H9 (cell line): ENCODE measurements around the gene TYW5. TPM values are rescaled to one million over a fixed set of nuclear protein-coding genes. Genes with fewer than 3 reads are reported as not detected.

Experiments used
- DNase-seq: peaks from one replicate; pipeline ENCODE4 v3.0.0-alpha.2; 2017
- H2AFZ ChIP-seq: one replicate; pipeline ENCODE4 v1.6.1; 2013; ENCODE audit warnings: mild to moderate bottlenecking, low read length, control low read depth, moderate library complexity
- H2AK5ac ChIP-seq: 2 replicates; pipeline ENCODE4 v1.6.1; 2013; ENCODE audit warnings: low read length, control low read depth, mixed read lengths; ENCODE audit not compliant: insufficient read length
- H2BK120ac ChIP-seq: one replicate; pipeline ENCODE4 v1.6.1; 2013; ENCODE audit warnings: low read depth, mild to moderate bottlenecking, low read length, control low read depth, inconsistent platforms; ENCODE audit not compliant: poor library complexity, severe bottlenecking
- H2BK12ac ChIP-seq: 2 replicates; pipeline ENCODE4 v1.6.1; 2013; ENCODE audit warnings: low read length, control low read depth, mixed read lengths, low read depth; ENCODE audit not compliant: insufficient read length
- H2BK15ac ChIP-seq: 2 replicates; pipeline ENCODE4 v1.6.1; 2013; ENCODE audit warnings: low read depth, low read length, control low read depth
- H2BK20ac ChIP-seq: one replicate; pipeline ENCODE4 v1.6.1; 2013; ENCODE audit warnings: low read depth, mild to moderate bottlenecking, low read length, control low read depth, inconsistent platforms; ENCODE audit not compliant: poor library complexity, severe bottlenecking
- H2BK5ac ChIP-seq: 2 replicates; pipeline ENCODE4 v1.6.1; 2013; ENCODE audit warnings: low read length, control low read depth, mixed read lengths; ENCODE audit not compliant: insufficient read length
- H3K14ac ChIP-seq: 2 replicates; pipeline ENCODE4 v1.6.1; 2013; ENCODE audit warnings: low read length, control low read depth; ENCODE audit not compliant: insufficient read depth
- H3K18ac ChIP-seq: 2 replicates; pipeline ENCODE4 v1.6.1; 2013; ENCODE audit warnings: low read depth, mild to moderate bottlenecking, mixed read lengths, low read length, control low read depth; ENCODE audit not compliant: insufficient read length
- H3K23ac ChIP-seq: 2 replicates; pipeline ENCODE4 v1.6.1; 2013; ENCODE audit warnings: low read length, control low read depth, mixed read lengths, low read depth; ENCODE audit not compliant: insufficient read length
- H3K23me2 ChIP-seq: 2 replicates; pipeline ENCODE4 v1.6.1; 2013; ENCODE audit warnings: low read depth, mild to moderate bottlenecking, mixed read lengths, low read length, control low read depth; ENCODE audit not compliant: insufficient read length, poor library complexity, severe bottlenecking
- H3K27ac ChIP-seq: 2 replicates; pipeline ENCODE4 v1.5.1; 2013; ENCODE audit warnings: low read length, control low read depth, mixed read lengths, low read depth; ENCODE audit not compliant: insufficient read length
- H3K27me3 ChIP-seq: 2 replicates; pipeline ENCODE4 v1.6.1; 2013; ENCODE audit warnings: low read length, control low read depth, inconsistent platforms; ENCODE audit not compliant: insufficient read depth
- H3K4ac ChIP-seq: 2 replicates; pipeline ENCODE4 v1.6.1; 2013; ENCODE audit warnings: low read depth, mild to moderate bottlenecking, control low read depth, inconsistent platforms, low read length, moderate library complexity
- H3K4me1 ChIP-seq: 2 replicates; pipeline ENCODE4 v1.6.1; 2013; ENCODE audit warnings: low read length, control low read depth, inconsistent platforms; ENCODE audit not compliant: insufficient read depth
- H3K4me2 ChIP-seq: 2 replicates; pipeline ENCODE4 v1.6.1; 2013; ENCODE audit warnings: low read length, control low read depth, mixed read lengths; ENCODE audit not compliant: insufficient read length, insufficient read depth
- H3K56ac ChIP-seq: 2 replicates; pipeline ENCODE4 v1.6.1; 2013; ENCODE audit warnings: low read depth, mild to moderate bottlenecking, mixed read lengths, low read length, control low read depth; ENCODE audit not compliant: insufficient read length
- H3K79me1 ChIP-seq: 2 replicates; pipeline ENCODE4 v1.6.1; 2013; ENCODE audit warnings: low read depth, mild to moderate bottlenecking, moderate library complexity, low read length, control low read depth, inconsistent platforms; ENCODE audit not compliant: insufficient read depth, poor library complexity, severe bottlenecking
- H3K79me2 ChIP-seq: 2 replicates; pipeline ENCODE4 v1.6.1; 2013; ENCODE audit warnings: low read length, control low read depth, inconsistent platforms; ENCODE audit not compliant: insufficient read depth
- H3K9ac ChIP-seq: 2 replicates; pipeline ENCODE4 v1.6.1; 2013; ENCODE audit warnings: low read length, control low read depth, mixed read lengths; ENCODE audit not compliant: insufficient read length; ENCODE audit errors: extremely low read depth
- H3K9me3 ChIP-seq: one replicate; pipeline ENCODE4 v1.6.1; 2013; ENCODE audit warnings: low read depth, low read length, inconsistent platforms; ENCODE audit not compliant: control insufficient read depth
- H3T11ph ChIP-seq: one replicate; pipeline ENCODE4 v1.6.1; 2013; ENCODE audit warnings: mild to moderate bottlenecking, low read length, control low read depth, inconsistent platforms
- H4K20me1 ChIP-seq: one replicate; pipeline ENCODE4 v1.6.1; 2013; ENCODE audit not compliant: control insufficient read depth, insufficient read length, insufficient read depth
- H4K5ac ChIP-seq: 2 replicates; pipeline ENCODE4 v1.6.1; 2013; ENCODE audit warnings: low read depth, mild to moderate bottlenecking, mixed read lengths, low read length, control low read depth; ENCODE audit not compliant: insufficient read length
- H4K8ac ChIP-seq: replicated peaks from 2 replicates; pipeline ENCODE4 v1.6.1; 2013; ENCODE audit warnings: low read length, control low read depth, mixed read lengths, low read depth; ENCODE audit not compliant: insufficient read length
- H4K91ac ChIP-seq: 2 replicates; pipeline ENCODE4 v1.6.1; 2013; ENCODE audit warnings: low read depth, mild to moderate bottlenecking, moderate library complexity, mixed read lengths, low read length, control low read depth; ENCODE audit not compliant: insufficient read length
- H3K27ac Mint-ChIP-seq, 3 experiments: 2 replicates in 2 of 3; 3 replicates in 1 of 3; pipeline ENCODE4 v1.8.0; 2020 to 2021; ENCODE audit warnings: mixed read lengths in 3 of 3, mild to moderate bottlenecking in 1 of 3, moderate library complexity in 1 of 3
- H3K27me3 Mint-ChIP-seq: 2 replicates; pipeline ENCODE4 v1.8.0; 2021; ENCODE audit warnings: low read depth, mild to moderate bottlenecking, moderate library complexity, mixed read lengths
- H3K36me3 Mint-ChIP-seq, 3 experiments: 2 replicates in 2 of 3; 3 replicates in 1 of 3; pipeline ENCODE4 v1.8.0; 2020 to 2021; ENCODE audit warnings: low read depth in 3 of 3, mixed read lengths in 3 of 3; ENCODE audit not compliant: insufficient read depth in 1 of 3
- H3K4me1 Mint-ChIP-seq, 2 experiments: 2 replicates each; pipeline ENCODE4 v1.8.0; 2020; ENCODE audit warnings: mixed read lengths in 2 of 2
- H3K4me3 Mint-ChIP-seq, 2 experiments: 2 replicates in 1 of 2; 3 replicates in 1 of 2; pipeline ENCODE4 v1.8.0; 2020 to 2021; ENCODE audit warnings: mild to moderate bottlenecking in 2 of 2, mixed read lengths in 2 of 2, moderate library complexity in 1 of 2
- H3K9me3 Mint-ChIP-seq, 2 experiments: 2 replicates in 1 of 2; 3 replicates in 1 of 2; pipeline ENCODE4 v1.8.0; 2020; ENCODE audit warnings: mild to moderate bottlenecking in 2 of 2, mixed read lengths in 2 of 2, moderate library complexity in 1 of 2
- CTCF ChIP-seq: fragments of 200-600 bp; sonication (generic); conservative IDR thresholded peaks from 3 replicates; pipeline ENCODE4 v1.8.0; 2021; ENCODE audit warnings: antibody characterized with exemption, mild to moderate bottlenecking
- WGBS: extraction: QIAGEN DNeasy Blood & Tissue Kit; methylation state at CpG from one replicate; pipeline ENCODE4 v1.1.7; 2013; ENCODE audit warnings: missing lambda C conversion rate, low lambda C conversion rate, mixed read lengths; ENCODE audit not compliant: insufficient read length; ENCODE audit errors: extremely low coverage; 5-methylcytosine and 5-hydroxymethylcytosine counted together
- total RNA-seq: library from RNA; stranded (reverse); gene quantifications from 2 replicates; pipeline ENCODE4 v1.2.1, GENCODE V29; 2021

Gene TYW5
- total RNA-seq, 1 experiment from 2014 or later, result 17.7 TPM

- Mint-ChIP-seq H3K9me3 (no peaks in the 10 kb centered on the region), H3K4me3 (no peak overlapping the region), H3K27me3 (no peaks in the 10 kb centered on the region), H3K4me1 (peaks cover 22 to 30% of the 10 kb centered on the region in 2 experiments), H3K36me3 (peaks cover 0 to 2% (median 0%) of the 10 kb centered on the region in 3 experiments; a peak in 1 of 7 replicates), H3K27ac (peak overlapping the region in 2 of 3 experiments; percentile 41 to 71; a peak in 2 of 7 replicates)
- TF ChIP-seq CTCF, result peak; percentile 76
- Histone ChIP-seq H3K14ac (no peak overlapping the region), H3K27ac (no peak overlapping the region), H4K8ac (no peak overlapping the region), H2BK15ac (no peak overlapping the region), H3K79me2 (no peaks in the 10 kb centered on the region), H3K23me2 (no peaks in the 10 kb centered on the region), H3T11ph (no peak overlapping the region), H4K20me1 (no peaks in the 10 kb centered on the region), H3K23ac (no peak overlapping the region), H3K9me3 (no peaks in the 10 kb centered on the region), H4K5ac (no peak overlapping the region), H3K4ac (no peak overlapping the region), H2BK12ac (no peak overlapping the region), H3K27me3 (no peaks in the 10 kb centered on the region), H3K18ac (no peak overlapping the region), H2BK20ac (no peak overlapping the region), H3K56ac (no peak overlapping the region), H3K79me1 (no peaks in the 10 kb centered on the region), H3K4me2 (no peak overlapping the region), H2AK5ac (no peak overlapping the region), H3K9ac (no peak overlapping the region), H2AFZ (peak overlapping the region; percentile 74), H2BK120ac (no peak overlapping the region), H4K91ac (no peak overlapping the region), H2BK5ac (no peak overlapping the region), H3K4me1 (peaks cover 6% of the 10 kb centered on the region)
- WGBS, result no CpG with 5 or more reads among the region's 6 CpGs
- peak; percentile 77 for DNase-seq
Measured at GRCh38 chr2:199985625-199986207, 30.4 kb upstream of the TYW5 start.
